HG03520 (cell line): ENCODE measurements around the gene CNTFR.

Source experiments
- ATAC-seq: cut with Tn5 transposase; IDR thresholded peaks from one replicate; pipeline ENCODE4 v1.9.1; 2021; ENCODE audit warnings: mild to moderate bottlenecking, moderate library complexity; ENCODE audit not compliant: unreplicated experiment

CNTFR gene

DNA sequence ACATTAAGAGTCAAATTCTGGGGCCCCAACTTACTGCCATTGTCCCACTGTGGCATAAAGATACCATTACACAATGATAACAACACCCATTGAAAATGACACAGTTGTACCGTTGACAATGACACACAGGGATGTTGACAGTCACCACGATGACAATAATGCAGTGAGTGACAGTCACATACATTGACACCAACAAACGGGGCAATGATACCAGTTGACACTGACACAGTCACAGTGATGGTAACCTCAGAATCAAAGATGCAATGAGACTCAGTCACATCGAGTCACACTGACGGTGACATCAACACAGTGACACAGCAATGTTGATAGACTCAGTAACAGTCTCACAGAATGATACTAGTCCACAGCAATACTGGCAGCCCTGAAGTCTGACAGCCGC is 16.9 kb downstream of the CNTFR start:
- ATAC-seq, result no peak

DNA sequence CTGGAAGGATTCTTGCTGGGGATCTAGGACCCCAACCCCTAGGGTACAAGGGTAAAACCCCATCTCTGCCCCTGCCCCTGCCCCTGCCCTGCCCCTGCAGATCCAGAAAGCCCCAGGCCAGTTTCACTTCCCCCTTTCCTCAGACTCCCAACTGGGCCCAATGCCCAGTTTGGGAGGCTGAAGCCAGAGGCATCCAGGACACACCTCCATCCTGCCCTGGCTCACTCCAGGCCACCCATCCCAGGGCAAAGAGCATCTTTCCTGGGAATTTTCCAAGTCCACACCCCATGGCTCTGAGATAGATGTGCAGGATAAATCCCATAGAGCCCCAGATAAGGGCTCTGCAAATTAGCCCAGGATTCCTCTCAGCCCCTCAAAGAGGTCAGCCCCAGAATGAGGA is 17.4 kb downstream of the CNTFR start:
- no peak for ATAC-seq

DNA sequence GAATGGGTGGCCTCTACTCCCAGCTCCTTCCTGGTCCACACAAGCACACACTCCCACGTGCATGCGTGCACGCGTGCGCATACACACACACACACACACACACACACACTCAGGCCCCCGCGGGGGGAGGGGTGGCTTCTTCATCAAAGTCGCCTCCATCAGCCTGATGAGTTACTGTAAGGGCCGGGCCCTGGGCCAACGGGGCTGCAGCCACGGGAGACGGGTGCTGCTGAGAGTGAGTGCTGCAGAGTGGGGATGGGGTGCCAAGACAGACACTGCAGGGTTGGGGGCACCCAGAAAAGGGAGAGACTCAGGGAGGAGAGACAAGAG is 18.1 kb downstream of the CNTFR start:
- no peak for ATAC-seq

DNA sequence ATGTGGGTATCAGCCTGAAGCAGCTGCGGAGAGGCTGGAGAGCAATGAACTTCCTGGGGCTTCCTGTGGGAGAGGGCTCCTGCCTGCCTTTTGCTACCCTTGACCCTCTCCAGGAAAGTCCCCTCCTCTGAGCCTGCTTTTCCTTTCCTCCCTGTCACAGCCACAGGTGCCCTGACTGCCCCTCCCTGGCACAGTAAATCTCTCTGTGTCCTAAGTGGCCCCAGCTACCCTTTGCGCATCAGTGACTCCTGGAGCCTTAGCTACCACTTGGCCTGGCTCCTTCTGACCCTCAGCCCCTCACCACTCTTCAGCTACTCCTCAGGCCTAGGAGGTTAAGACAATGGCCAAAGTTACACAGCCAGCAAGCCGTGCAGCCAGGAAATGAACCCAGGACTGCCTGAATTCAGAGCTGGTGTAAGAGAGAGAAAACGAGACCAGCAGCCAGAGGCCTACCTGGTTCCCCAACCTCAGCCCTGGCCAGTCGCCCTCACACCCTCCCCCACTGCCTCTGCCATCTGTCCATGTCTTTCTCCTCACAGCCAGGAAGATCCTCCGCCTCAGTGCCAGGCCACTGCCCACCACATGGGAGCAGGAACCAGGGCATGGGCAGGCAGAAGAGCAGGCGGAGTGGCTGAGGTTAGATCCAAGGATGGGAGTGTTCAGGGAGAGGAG is 18.6 kb downstream of the CNTFR start:
- no peak for ATAC-seq

DNA sequence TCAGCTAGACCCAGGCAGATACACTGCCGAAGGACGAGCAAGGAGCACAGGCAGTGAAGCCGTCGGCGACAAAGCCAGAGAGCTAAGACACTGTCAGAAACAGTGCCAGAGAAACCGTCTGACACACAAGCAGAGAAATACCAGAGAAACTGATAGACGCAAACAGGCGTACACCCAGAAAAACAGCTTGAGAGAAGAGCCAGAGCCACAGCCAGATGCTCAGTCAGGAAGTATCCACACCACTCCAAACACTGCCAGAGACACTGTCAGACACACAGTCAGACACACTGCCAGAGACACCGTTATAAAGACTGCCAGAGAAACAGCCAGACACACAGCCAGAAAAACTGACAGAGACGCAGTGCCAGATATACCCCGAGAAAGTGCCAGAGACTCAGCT is 19.1 kb downstream of the CNTFR start:
- no peak for ATAC-seq

DNA sequence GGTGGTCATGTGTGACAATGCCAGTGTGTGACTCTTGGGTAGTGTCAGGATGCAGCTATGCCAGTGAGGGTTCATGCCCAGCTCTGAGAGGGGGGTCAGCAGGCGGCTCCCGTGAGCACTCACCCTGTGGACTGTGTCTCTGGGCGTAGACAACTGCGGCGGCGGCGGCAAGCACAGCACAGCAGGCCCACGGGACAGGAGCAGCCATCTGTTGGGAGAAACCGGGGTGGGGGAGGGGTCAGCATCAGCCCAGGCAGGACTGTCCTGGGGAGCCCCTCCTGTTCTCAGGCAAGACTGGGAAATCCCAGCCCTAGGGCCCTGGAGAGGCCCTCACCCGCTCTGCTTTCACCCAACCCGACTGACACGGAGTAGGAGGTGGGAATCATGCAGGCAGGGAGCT is 20.8 kb downstream of the CNTFR start:
- ATAC-seq, result no peak

DNA sequence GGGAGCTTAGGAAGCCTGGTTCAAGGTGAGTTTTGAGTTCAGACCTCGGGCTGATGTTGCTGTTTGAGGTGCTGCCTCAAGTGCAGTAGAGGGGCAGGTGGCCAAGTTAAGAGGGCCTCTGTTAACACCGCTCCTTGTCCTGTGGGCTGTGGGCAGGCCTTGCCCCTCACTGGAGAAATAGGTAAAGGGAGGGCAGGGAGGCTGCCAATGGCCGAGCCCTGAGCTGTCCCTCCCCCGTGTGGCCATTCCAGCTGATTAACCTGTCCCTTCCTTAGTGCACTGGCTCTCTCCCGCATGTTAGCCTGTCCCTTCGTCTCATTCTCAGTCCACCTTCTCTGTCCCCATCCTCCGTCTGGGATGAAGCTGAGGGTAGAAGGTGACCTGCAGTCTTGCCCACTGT is 21.4 kb downstream of the CNTFR start:
- ATAC-seq, result no peak

DNA sequence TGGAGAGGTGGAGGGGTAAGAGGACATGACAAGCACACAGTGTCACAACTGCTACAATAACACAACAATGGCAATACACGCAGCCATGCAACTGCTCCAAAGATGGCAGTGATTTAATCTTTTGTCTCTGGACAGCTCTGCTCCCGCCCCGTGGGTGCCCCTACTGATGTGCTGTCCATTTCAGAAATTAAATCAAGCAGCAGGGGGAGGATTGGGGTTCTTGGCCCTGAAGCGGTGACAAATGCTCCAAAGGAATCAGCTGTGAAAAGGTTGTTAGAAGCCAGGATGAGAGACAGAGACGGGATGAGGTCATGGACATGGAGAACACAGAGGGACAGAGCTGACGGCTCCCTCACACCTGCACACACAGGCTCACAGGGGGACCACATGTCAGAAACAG is 22.6 kb downstream of the CNTFR start:
- no peak for ATAC-seq

DNA sequence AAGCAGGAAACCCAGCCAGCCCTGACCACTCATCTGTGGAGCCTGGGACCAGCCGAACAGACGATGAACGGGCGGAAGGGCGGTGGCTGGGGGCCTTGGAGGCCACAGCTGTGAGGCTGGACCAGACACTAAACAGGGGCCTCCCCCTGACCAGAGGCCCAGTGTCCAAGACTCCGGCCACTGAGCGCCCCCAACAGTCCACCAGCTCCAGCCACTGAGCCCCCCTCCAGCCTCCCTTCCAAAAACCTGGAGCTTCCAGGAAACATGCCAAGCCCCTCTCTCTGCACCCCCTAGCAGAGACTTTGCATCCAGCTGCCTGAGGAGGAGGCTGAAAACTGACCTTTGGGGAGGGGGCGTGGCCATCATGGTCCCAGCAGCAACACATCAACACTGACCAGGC is 23.2 kb downstream of the CNTFR start:
- ATAC-seq, result no peak

DNA sequence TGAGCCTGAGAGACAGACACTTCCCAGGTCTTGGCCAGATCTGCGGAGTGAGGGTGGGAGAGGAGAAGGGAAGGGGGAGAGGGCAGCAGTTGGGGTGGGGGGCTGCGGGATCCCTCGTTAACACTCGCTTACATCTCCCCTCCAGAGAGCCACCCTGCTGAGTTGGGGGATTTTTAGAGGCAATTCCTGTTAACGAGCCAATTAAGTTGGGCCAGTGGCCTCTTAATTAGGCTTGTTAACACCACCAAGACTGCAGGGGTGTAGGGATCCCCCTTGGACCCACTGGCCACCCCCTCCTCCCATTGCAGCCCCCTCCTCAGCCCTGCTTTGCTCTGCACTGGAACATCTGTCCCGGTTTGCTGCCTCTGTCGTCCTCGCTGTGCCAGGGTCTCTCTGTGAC is 23.7 kb downstream of the CNTFR start:
- no peak for ATAC-seq

DNA sequence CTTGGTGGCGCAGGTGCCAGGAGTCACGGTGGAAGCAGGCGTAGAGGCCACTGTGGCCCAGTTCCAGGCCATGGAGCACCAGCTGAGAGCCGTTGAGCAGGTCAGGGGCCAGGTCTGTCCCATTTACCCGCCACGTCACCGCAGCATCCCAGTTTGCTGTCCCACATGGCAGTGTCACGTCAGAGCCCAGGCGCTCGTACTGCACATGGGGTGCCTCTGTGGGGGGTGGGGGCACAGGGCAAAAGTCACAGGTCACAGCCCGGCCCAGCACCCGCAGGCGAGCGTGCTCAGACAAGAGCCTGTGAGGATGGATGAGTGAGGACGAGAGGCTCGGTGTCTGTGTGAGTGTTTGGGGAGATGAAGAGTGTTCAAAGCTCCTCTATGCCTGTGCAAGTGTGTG is 24.9 kb downstream of the CNTFR start:
- no peak for ATAC-seq

DNA sequence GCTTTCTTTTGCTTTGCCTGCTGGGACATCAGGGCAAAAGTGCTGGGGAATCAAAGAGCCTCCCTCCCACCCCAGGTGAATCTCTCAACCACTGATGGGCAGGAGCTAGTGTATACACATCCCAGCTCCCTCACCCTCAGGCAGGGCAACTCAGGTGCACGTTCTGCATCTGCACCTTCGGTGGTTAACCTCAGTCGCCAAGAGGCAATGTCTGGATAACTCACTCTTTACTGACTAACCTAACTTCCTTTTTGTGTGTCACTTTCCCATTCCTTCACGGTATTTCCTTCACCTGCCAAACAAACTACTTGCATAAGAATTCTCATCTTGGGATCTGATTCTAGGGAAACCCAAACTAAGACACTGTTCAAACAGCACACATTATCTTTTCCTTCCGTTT is 26.3 kb downstream of the CNTFR start:
- ATAC-seq, result no peak

DNA sequence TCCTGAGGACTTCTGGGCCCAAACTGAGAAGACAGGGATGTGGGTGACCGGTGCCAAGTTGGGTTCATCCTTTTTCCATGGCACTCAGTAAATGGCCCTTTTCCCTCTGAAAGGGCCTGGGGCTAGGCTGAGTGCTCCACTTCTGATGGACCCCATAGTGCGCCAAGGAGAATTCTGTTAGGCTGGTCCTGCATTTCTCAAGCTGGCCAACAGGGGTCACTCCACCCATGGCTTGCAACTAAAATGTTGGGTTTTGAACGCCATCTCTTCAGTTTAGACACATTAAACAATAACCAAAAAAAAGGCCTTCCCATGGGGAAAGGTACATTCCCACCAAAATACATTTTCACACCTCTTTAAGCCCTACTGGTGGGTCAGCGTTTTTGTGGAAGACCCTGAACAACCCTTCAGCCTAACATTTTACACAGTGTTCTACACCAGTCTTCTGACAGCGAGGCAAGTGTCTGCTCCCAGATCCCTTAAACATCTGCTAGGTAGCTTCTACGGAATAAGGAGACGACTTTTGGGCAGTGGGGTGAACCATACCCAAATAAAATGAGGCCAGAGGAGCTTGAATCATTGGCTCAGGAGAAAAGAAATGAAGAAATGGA is 27.3 kb downstream of the CNTFR start:
- no peak for ATAC-seq

DNA sequence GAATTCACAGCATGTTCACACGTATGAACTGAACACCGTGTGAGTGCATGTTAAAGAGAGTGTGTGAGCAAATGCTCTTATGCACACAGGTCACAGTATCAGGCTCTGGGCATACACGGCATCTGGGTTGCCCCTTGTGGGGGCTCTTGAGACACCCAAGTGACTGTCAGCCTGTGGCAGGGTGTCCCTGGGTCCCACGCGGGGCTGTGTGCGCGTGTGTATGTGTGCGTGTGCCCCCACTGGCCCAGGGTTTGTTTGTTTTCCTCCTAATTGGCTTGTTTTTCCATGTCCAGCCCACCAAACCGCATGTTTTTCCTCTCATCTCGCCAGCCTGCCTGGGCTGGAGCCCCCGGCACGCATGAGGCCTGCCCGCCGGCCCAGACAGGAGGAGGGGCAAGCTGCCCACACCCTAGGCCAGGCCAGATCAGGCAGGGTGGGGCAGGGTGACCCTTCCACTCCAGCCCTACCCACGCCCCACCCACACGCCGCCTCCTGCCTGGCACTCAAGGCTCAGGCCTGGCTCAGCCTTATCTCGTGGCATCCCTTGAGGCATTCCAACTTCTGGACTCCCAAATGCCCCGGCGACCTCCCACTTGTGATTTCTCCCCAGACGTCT is 28.8 kb downstream of the CNTFR start:
- ATAC-seq, result no peak

DNA sequence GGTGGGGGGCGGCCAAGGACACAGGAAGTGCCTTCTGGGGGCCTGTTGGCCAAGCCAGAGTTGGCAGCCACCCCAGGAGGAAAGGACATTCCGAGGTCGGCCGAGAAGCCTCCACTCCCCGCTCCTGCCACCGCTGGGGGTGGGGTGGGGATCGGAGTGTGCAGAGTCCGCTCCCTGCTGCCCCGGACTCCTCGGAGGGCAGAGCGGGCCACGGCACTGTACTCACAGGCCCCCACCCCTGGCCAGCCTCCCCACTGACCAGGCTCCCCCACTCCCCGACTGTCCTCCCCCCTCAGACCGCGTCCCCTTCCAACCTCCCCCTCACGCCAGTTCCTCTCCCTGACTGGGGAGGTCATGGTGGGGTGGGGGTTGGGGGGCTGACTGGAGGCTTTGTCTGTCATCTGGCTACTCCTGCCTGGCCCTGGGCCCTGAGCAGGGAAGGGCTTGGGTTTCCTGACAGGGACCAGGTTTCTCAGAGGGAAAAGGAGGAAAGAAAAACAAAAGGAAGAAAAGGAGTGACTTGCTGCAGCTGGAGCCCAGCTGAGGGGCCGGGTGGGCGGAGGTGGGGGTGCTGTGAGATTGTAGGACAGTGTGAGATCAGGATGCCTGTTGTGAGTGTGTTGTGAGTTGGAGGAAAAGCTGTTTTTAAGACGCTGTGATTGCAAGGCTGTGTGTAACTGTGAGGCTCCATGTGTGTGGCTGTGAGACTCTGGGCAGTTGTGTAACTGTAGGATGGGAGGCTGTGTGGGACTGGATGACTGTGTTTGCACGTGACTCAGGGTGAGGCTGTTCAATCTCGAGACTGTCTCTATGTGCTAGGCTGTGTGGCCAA is 29.7 kb downstream of the CNTFR start:
- ATAC-seq, result no peak

DNA sequence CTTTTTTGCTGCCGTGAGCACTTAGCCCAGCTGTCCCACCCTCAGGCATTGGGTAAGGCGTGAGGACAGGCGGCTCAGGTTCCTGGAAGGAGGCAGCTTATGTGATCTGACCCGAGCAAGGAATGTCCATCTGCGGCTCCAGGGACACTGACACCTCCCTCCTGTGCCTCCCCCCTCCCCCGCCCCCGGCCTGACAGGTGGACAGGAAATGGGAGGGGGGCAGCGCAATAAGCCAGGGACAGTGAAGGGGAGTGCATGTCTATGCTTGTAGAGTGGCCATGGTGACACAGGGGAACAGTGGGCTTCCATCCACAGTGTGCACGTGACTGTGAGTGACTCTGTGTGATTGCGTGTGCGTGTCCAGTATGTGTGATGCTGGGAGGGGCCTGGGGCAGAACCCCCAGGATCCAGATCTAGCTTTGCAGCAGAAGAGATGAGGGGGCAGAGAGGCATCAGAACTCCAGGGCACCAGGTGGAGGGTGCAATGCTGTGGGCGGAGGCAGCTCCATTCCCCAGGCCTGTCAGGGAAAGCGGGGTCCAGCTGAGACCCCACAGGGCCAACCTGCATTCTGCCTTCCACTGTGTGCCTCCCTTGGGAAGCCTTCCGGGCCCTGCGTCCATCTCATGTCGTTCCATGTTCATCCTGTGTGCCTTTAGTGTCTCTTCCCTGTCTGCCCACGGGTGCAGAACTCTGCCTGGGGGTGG is 30.5 kb downstream of the CNTFR start:
- no peak for ATAC-seq

DNA sequence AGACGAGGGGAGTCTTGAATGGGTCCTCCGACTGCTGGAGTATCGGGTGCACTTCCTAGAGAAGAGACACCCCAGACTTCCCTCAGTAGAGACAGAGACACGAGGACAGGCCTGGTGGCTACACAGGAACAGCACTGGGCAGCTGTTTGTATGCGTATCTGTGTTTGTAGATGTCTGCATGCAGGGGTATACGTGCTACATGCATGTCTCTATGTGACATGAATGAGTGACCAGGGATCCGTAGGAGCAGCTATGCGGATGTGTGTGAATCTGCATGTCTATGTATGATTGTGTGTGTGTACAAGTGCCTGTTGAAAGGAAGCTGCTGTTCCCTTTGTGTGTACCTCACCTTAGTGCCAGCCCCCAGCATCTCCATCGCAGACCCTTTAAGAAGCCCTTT is 31.2 kb downstream of the CNTFR start:
- ATAC-seq, result no peak

DNA sequence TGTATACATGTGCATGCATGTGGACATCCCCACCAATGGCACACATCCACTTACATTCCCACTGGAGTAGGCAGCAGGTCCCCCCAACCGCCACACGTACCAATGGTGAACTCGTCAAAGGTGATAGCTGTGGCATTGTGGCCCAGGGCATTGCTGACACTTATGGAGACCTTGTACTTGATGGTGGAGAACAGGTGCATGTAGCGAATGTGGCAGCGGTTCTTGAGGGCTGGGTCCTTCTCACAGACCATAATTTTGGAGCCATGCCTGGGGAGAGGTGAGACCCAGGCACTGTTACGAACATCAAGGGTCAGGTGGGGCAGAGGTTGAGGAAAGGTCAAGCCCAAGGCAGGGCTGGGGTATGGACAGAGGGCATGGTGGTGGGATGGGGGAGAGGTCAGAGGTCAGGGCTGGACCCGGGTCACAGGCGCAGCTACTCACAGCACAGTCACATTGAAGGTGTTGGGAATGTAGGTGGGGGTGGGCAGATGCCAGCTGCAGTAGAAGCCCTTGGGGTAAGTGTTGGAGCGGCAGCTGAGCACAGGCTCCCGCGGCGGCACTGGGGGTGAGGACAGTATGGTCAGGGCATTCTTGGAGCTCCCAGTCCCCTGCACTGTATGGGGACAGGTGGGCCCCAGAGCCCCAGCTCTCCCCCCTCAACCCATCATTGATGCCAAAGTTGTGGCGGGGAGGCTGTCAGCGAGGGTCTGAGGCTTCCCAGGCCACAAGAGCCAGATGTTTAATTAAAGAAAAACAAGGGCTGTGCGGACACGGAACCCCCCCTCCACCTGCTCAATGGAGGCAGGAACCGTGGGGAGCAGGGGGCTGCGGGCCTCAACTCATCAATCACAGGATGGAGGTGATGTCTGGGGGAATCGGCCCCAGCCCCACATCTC is 31.9 kb downstream of the CNTFR start:
- no peak for ATAC-seq

DNA sequence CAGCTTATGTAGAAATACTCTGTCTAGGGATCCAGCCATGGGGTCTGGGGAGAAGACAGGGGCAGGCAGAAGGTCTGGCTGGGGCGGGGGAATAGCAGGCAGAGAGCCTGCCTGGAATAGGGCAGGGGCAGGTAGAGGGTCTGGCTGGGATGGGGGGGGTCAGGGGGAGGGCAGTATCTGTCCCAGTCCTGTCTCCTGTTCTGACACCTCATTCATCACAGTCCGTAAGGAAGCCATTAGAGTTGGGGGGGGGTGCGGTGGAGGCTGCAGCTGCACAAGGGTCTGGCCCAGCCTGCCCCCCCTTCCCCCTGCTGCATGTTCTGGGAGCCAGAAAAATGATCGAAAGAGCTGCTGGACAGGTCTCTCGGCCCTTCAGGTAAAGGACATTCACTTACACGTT is 32.6 kb downstream of the CNTFR start:
- no peak for ATAC-seq

DNA sequence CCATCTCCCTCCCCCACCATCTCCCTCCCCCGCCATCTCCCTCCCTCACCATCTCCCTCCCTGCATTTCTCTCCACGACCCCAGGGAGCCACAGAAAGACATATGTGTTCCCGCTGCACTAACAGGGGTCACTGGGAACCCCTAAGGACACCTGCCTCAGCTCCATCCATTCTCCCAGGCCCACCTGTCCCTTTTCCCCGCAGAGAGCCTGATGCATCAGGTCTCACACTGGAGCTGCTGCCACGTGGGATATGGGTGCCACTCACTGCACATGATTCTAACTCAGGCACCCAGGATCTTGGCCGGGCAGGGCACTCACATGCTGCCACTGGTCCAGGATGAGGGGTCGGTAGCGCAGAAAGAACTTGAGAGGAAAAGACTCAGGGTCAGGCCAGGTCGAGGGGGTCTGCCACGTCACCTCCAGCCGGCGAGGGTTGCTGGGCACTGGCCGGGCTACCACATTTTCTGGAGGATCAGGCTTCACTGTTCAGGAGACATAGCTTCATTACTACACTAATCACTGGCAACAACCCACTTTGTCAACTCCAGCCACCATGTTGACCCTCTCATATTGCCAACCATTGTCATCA is 33.5 kb downstream of the CNTFR start:
- ATAC-seq, result no peak
